NCI-H69 (cell line): Measurements from ENCODE around the gene ACADSB.

Experiments
- DNase-seq: peaks from one replicate; lab custom pipeline; 2025; lab: John Stamatoyannopoulos, UW

ACADSB gene

GRCh38 chr10:123101872-123102271 lies 93.1 kb downstream of the ACADSB start:
- DNase-seq, result no peak

GRCh38 chr10:123102673-123103072 lies 93.9 kb downstream of the ACADSB start:
- DNase-seq, result peak; percentile 67

- peak; percentile 56 for DNase-seq
Measured at GRCh38 chr10:123103944-123104343, 95.1 kb downstream of the ACADSB start.
